A549 (cell line): ENCODE data around the gene DCXR. TPM values are rescaled to one million over a fixed set of nuclear protein-coding genes. Genes with fewer than 3 reads are reported as not detected.

Source experiments
- ATAC-seq, 2 experiments: fragments of 200-7000 bp in 1 of 2; fragments of >200 bp in 1 of 2; cut with Nextera tagmentation in 1 of 2; cut with Tn5 transposase in 1 of 2; 3 replicates each; pipeline versions ENCODE4 v1.8.0 to v1.9.1; 2018 to 2020; ENCODE audit warnings: mild to moderate bottlenecking in 1 of 2, moderate library complexity in 1 of 2
- CTCF ChIA-PET: fragments of 300-600 bp; sonication (Branson Sonifier 250); formaldehyde crosslinking; extraction: SDS; loops from one replicate; lab custom pipeline; 2021; ENCODE audit warnings: antibody characterized with exemption, inconsistent platforms; lab: Yijun Ruan, JAX
- POLR2A ChIA-PET: fragments of 350-600 bp; formaldehyde crosslinking; extraction: SDS; loops from one replicate; lab custom pipeline; 2021; ENCODE audit warnings: antibody characterized with exemption, inconsistent platforms; lab: Yijun Ruan, JAX
- DNase-seq, 2 experiments: peaks; one replicate each; pipeline versions ENCODE4 v3.0.0 to v3.0.0-alpha.2; 2011 to 2016; ENCODE audit warnings: low read depth in 1 of 2, low spot score in 1 of 2
- FAIRE-seq: peaks from 2 replicates; lab custom pipeline; 2011; peaks lifted over from hg19 to GRCh38; lab: Jason Lieb, UNC
- H3K27ac ChIP-seq, 2 experiments: fragments of >200 bp; sonication (Bioruptor Twin); formaldehyde crosslinking; 3 replicates each; pipeline ENCODE4 v1.5.1; 2016 to 2017
- H3K4me1 ChIP-seq: fragments of >200 bp; sonication (Bioruptor Twin); formaldehyde crosslinking; 3 replicates; pipeline ENCODE4 v1.6.1; 2016
- H3K4me2 ChIP-seq: fragments of >200 bp; sonication (Bioruptor Twin); formaldehyde crosslinking; 3 replicates; pipeline ENCODE4 v1.6.1; 2016
- H3K4me3 ChIP-seq: fragments of >200 bp; sonication (Bioruptor Twin); formaldehyde crosslinking; 3 replicates; pipeline ENCODE4 v1.5.1; 2016
- H3K9me3 ChIP-seq: fragments of >200 bp; sonication (Bioruptor Twin); formaldehyde crosslinking; 3 replicates; pipeline ENCODE4 v1.6.1; 2016
- BHLHE40 ChIP-seq: IDR thresholded peaks from 2 replicates; pipeline ENCODE4 v1.6.1; 2012; ENCODE audit warnings: low read depth, low read length, inconsistent platforms
- CHD4 ChIP-seq: fragments of 200-600 bp; sonication (generic); IDR thresholded peaks from 2 replicates; pipeline ENCODE4 v1.6.1; 2016; ENCODE audit warnings: antibody characterized with exemption, mild to moderate bottlenecking, borderline replicate concordance
- EP300 ChIP-seq, 2 experiments: fragments of >200 bp; sonication (Bioruptor Twin); formaldehyde crosslinking; IDR thresholded peaks; 2 replicates in 1 of 2; 3 replicates in 1 of 2; pipeline ENCODE4 v1.6.1; 2016 to 2017
- ESRRA ChIP-seq: fragments of 150-350 bp; IDR thresholded peaks from 2 replicates; pipeline ENCODE4 v1.6.1; 2014; ENCODE audit warnings: mild to moderate bottlenecking, low read length, borderline replicate concordance
- FOSL2 ChIP-seq, 2 experiments: fragments of 450-650 bp in 1 of 2; fragments of >200 bp in 1 of 2; sonication (Bioruptor Twin) in 1 of 2; formaldehyde crosslinking; IDR thresholded peaks; 2 replicates each; pipeline versions ENCODE4 v1.5.0 to v1.6.1; 2016 to 2020; ENCODE audit warnings: mild to moderate bottlenecking in 1 of 2, moderate library complexity in 1 of 2
- HDAC2 ChIP-seq: fragments of 200-600 bp; sonication (generic); IDR thresholded peaks from 2 replicates; pipeline ENCODE4 v1.6.1; 2016
- HOXB13 ChIP-seq: fragments of 250-450 bp; sonication (Bioruptor Pico); IDR thresholded peaks from 2 replicates; pipeline ENCODE4 v1.5.0; 2020; ENCODE audit warnings: low read depth, mild to moderate bottlenecking, moderate library complexity
- HOXB5 ChIP-seq: fragments of 250-450 bp; sonication (Bioruptor Pico); IDR thresholded peaks from 2 replicates; pipeline ENCODE4 v1.5.0; 2020; ENCODE audit warnings: mild to moderate bottlenecking, moderate library complexity
- KDM1A ChIP-seq: fragments of 200-600 bp; sonication (generic); IDR thresholded peaks from 2 replicates; pipeline ENCODE4 v1.6.1; 2016; ENCODE audit warnings: low read depth, mild to moderate bottlenecking
- KDM5A ChIP-seq: fragments of 200-600 bp; sonication (generic); IDR thresholded peaks from 2 replicates; pipeline ENCODE4 v1.6.1; 2016; ENCODE audit warnings: antibody characterized with exemption, mild to moderate bottlenecking
- MAFK ChIP-seq: fragments of 450-650 bp; IDR thresholded peaks from 2 replicates; pipeline ENCODE4 v1.6.1; 2014; ENCODE audit not compliant: partially characterized antibody
- MAZ ChIP-seq: fragments of 150-350 bp; IDR thresholded peaks from 2 replicates; pipeline ENCODE4 v1.6.1; 2014; ENCODE audit warnings: antibody characterized with exemption, low read depth, low read length, borderline replicate concordance
- MYC ChIP-seq: IDR thresholded peaks from 2 replicates; pipeline ENCODE4 v1.6.1; 2012; ENCODE audit warnings: mild to moderate bottlenecking, inconsistent platforms, low read length, improper control_type of control experiment, borderline replicate concordance
- NR3C1 ChIP-seq: fragments of >200 bp; sonication (Bioruptor Twin); formaldehyde crosslinking; IDR thresholded peaks from 3 replicates; pipeline ENCODE4 v1.6.1; 2017
- PHF8 ChIP-seq: fragments of 200-600 bp; sonication (generic); IDR thresholded peaks from 2 replicates; pipeline ENCODE4 v1.6.1; 2016; ENCODE audit warnings: low read depth, mild to moderate bottlenecking, antibody characterized with exemption, moderate library complexity, borderline replicate concordance
- POLR2A ChIP-seq: IDR thresholded peaks from 2 replicates; pipeline ENCODE4 v1.6.1; 2012; ENCODE audit warnings: mild to moderate bottlenecking, low read length
- POLR2AphosphoS2 ChIP-seq: conservative IDR thresholded peaks from 2 replicates; pipeline ENCODE4 v1.6.1; 2012; ENCODE audit warnings: low read length, improper control_type of control experiment, inconsistent platforms
- RAD21 ChIP-seq, 2 experiments: fragments of >200 bp in 1 of 2; sonication (Bioruptor Twin) in 1 of 2; formaldehyde crosslinking in 1 of 2; IDR thresholded peaks in 1 of 2; conservative IDR thresholded peaks in 1 of 2; 2 replicates in 1 of 2; 3 replicates in 1 of 2; pipeline ENCODE4 v1.6.1; 2012 to 2018; ENCODE audit warnings: inconsistent platforms in 1 of 2
- RARB ChIP-seq: fragments of 250-450 bp; sonication (Bioruptor Pico); IDR thresholded peaks from 2 replicates; pipeline ENCODE4 v1.8.0; 2021; ENCODE audit warnings: mild to moderate bottlenecking, moderate library complexity
- TP53 ChIP-seq: fragments of 250-450 bp; sonication (Bioruptor Pico); IDR thresholded peaks from 2 replicates; pipeline ENCODE4 v1.5.0; 2021; ENCODE audit warnings: mild to moderate bottlenecking, moderate library complexity
- ZFP36 ChIP-seq: fragments of 450-650 bp; IDR thresholded peaks from 2 replicates; pipeline ENCODE4 v1.6.1; 2014; ENCODE audit warnings: borderline replicate concordance; ENCODE audit not compliant: partially characterized antibody
- ZNF302 ChIP-seq: fragments of 250-450 bp; sonication (Bioruptor Pico); IDR thresholded peaks from 2 replicates; pipeline ENCODE4 v1.9.0; 2021; ENCODE audit warnings: inconsistent platforms, mild to moderate bottlenecking, moderate library complexity
- ZSCAN20 ChIP-seq: fragments of 250-450 bp; sonication (Bioruptor Pico); IDR thresholded peaks from 2 replicates; pipeline ENCODE4 v1.8.0; 2022; ENCODE audit warnings: mild to moderate bottlenecking, moderate library complexity
- WGBS: methylation state at CpG from one replicate; pipeline ENCODE4 v1.1.6; 2017; ENCODE audit errors: missing lambda C conversion rate; 5-methylcytosine and 5-hydroxymethylcytosine counted together
- polyA plus RNA-seq, 4 experiments: library from polyadenylated mRNA; depleted of rRNA in 3 of 4; stranded (reverse); fragments of >200 nt; fragmentation: RNase III in 1 of 4; extraction: RNeasy Plus Mini Kit Qiagen cat#74134 plus additional on column Dnase treatment in 1 of 4; gene quantifications; 2 replicates in 3 of 4; 3 replicates in 1 of 4; pipeline ENCODE4 v1.2.3, GENCODE V29; 2011 to 2017
- TF ChIP-seq, protein P1 (sequence below): fragments of 250-450 bp; sonication (Bioruptor Pico); IDR thresholded peaks from 2 replicates; pipeline ENCODE4 v1.5.0; 2020; ENCODE audit warnings: low read depth, mild to moderate bottlenecking, moderate library complexity
- TF ChIP-seq, protein P2 (sequence below): fragments of 250-450 bp; sonication (Bioruptor Pico); IDR thresholded peaks from 2 replicates; pipeline ENCODE4 v1.5.0; 2021; ENCODE audit warnings: mild to moderate bottlenecking, moderate library complexity, borderline replicate concordance
- TF ChIP-seq, protein P3 (sequence below): fragments of >200 bp; sonication (Bioruptor Twin); formaldehyde crosslinking; IDR thresholded peaks from 3 replicates; pipeline ENCODE4 v1.5.1; 2016
- TF ChIP-seq, protein P4 (sequence below): fragments of >200 bp; sonication (Bioruptor Twin); formaldehyde crosslinking; IDR thresholded peaks from 3 replicates; pipeline ENCODE4 v1.6.1; 2016
- TF ChIP-seq, protein P5 (sequence below): fragments of >200 bp; sonication (Bioruptor Twin); formaldehyde crosslinking; IDR thresholded peaks from 2 replicates; pipeline ENCODE4 v1.6.1; 2016

The DCXR gene
- polyA plus RNA-seq, 2 of the 4 experiments (the other 2 are of a cell fraction) = 39.3 to 70.7 TPM

DNA sequence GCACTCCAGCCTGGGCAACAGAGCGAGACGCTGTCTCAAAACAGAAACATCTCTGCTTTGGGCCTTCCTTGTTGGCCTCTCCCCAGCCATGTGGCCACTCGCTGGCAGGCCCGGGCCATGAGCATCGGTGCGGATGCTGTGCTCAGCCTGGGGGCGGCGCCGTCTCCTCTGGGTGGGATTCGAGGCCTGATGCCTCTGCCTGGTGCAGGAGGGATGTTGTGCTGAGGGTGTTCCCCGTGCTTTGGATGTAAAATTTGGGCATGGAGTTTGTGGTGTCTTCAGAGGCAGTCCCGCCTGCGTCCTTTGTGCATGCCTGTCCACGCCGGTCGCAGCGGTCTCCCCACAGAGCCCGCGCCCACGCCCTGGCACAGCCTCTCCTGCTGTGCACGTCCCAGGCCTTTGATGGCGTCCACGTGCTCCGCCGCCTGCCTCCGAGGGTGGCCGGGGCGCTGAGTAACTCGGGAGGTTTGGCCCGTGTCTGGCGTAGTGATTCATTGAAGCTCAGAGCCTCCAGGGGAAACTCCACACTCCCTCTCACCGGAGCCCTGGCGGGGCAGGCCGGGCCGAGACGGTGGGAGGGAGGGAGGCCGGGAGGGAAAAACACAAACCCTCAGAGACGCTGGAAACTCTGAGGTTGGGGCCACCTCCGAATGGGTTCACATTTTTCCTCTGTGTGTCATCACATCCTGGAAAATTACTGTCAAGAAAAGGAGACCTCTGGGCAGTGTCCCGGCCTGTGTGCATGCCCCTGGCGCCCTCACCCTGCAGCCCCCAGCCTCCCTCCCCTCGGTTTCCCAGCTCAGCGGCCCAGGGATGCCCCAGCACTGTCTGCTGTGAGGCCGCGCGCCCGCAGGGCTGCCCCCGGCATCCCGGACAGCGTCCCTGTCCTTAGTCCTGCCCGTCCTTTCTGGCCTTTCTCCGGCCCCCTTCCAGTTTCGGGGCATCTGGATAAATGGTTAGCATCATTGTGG lies 33.8 kb downstream of the DCXR start (continued):
- TF ChIP-seq HDAC2 (no peak), BHLHE40 (peak; percentile 74), POLR2AphosphoS2 (no peak), HOXB5 (CRISPR knock-in tag) (peak; percentile 92), POLR2A (no peak), ZNF302 (CRISPR knock-in tag) (peak; percentile 79), CHD4 (no peak), ZFP36 (no peak), HOXB13 (CRISPR knock-in tag) (peak; percentile 96; the same call in 1 of the 2 replicates), MAFK (no peak), MAZ (0 out of 2 replicates have a peak, but pooled peaks have one; percentile 5), FOSL2 (IDR thresholded peaks at IDR 0.05) (no peak), FOSL2 (CRISPR knock-in tag; IDR thresholded peaks at IDR 0.05) (peak; percentile 91), RARB (CRISPR knock-in tag) (0 out of 2 replicates have a peak, but pooled peaks have one; percentile 17), TP53 (CRISPR knock-in tag) (peak; percentile 92), MYC (peak; percentile 96), KDM5A (no peak), ZSCAN20 (CRISPR knock-in tag) (no peak)
- TF ChIP-seq, protein P1, sequence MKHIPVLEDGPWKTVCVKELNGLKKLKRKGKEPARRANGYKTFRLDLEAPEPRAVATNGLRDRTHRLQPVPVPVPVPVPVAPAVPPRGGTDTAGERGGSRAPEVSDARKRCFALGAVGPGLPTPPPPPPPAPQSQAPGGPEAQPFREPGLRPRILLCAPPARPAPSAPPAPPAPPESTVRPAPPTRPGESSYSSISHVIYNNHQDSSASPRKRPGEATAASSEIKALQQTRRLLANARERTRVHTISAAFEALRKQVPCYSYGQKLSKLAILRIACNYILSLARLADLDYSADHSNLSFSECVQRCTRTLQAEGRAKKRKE = peak; percentile 92
- TF ChIP-seq, protein P2, sequence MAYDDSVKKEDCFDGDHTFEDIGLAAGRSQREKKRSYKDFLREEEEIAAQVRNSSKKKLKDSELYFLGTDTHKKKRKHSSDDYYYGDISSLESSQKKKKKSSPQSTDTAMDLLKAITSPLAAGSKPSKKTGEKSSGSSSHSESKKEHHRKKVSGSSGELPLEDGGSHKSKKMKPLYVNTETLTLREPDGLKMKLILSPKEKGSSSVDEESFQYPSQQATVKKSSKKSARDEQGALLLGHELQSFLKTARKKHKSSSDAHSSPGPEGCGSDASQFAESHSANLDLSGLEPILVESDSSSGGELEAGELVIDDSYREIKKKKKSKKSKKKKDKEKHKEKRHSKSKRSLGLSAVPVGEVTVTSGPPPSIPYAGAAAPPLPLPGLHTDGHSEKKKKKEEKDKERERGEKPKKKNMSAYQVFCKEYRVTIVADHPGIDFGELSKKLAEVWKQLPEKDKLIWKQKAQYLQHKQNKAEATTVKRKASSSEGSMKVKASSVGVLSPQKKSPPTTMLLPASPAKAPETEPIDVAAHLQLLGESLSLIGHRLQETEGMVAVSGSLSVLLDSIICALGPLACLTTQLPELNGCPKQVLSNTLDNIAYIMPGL (CRISPR knock-in tag) = peak; percentile 76
- TF ChIP-seq, protein P3, sequence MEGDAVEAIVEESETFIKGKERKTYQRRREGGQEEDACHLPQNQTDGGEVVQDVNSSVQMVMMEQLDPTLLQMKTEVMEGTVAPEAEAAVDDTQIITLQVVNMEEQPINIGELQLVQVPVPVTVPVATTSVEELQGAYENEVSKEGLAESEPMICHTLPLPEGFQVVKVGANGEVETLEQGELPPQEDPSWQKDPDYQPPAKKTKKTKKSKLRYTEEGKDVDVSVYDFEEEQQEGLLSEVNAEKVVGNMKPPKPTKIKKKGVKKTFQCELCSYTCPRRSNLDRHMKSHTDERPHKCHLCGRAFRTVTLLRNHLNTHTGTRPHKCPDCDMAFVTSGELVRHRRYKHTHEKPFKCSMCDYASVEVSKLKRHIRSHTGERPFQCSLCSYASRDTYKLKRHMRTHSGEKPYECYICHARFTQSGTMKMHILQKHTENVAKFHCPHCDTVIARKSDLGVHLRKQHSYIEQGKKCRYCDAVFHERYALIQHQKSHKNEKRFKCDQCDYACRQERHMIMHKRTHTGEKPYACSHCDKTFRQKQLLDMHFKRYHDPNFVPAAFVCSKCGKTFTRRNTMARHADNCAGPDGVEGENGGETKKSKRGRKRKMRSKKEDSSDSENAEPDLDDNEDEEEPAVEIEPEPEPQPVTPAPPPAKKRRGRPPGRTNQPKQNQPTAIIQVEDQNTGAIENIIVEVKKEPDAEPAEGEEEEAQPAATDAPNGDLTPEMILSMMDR = no peak
- TF ChIP-seq, protein P4, sequence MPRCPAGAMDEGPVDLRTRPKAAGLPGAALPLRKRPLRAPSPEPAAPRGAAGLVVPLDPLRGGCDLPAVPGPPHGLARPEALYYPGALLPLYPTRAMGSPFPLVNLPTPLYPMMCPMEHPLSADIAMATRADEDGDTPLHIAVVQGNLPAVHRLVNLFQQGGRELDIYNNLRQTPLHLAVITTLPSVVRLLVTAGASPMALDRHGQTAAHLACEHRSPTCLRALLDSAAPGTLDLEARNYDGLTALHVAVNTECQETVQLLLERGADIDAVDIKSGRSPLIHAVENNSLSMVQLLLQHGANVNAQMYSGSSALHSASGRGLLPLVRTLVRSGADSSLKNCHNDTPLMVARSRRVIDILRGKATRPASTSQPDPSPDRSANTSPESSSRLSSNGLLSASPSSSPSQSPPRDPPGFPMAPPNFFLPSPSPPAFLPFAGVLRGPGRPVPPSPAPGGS = no peak; the same call in 2 of the 3 replicates
- TF ChIP-seq, all 56 proteins: peak for 25

DNA sequence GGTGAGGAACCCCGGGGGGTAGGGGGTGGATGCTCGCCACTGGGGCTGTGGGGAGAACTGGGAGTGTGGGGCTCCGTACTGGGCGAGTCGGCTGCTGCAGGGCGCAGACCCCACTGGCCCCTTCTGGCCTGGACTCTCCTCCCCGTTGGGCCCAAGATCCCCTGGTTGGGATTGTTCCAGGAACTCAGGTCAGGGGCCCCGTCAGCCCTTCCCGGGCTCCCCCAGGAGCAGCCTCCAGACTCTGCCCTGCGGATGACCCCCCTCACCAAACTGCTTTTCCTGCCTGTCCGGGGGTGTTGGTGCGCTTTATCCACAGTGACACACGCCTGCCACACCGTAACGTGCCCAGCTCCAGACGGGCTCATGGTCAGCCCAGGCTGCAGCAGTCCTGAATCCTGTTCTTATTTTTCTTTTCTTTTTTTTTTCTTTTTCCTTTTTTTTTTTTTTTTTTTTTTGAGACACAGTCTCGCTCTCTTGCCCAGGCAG lies 35.9 kb downstream of the DCXR start:
- POLR2A ChIA-PET = interaction anchor here (0.6 kb wide), 1 partner anchor 24 kb away, joined by 3 read pairs; no protein-coding TSS in a partner anchor
- no peak overlapping the region for H3K4me2 ChIP-seq
- peak overlapping the region in 1 of 2 experiments; percentile 93; a peak in 4 of 6 replicates for H3K27ac ChIP-seq
- no peak overlapping the region for H3K4me3 ChIP-seq
- 94% methylated on average over 15 of the region's 17 CpGs for WGBS
- CTCF ChIA-PET = interaction anchor here (0.6 to 33.2 kb wide), 5 partner anchors 12 to 388 kb away, joined by 3 to 794 read pairs (median 6); partner anchors contain the start of genes CENPX, LRRC45 and NOTUM
- TF ChIP-seq NR3C1 (no peak), PHF8 (no peak), RAD21 (conservative IDR thresholded peaks at IDR 0.05 in 1 of 2, IDR thresholded peaks at IDR 0.05 in 1 of 2) (no peak), ZSCAN20 (CRISPR knock-in tag) (no peak), KDM1A (no peak), EP300 (IDR thresholded peaks at IDR 0.05) (no peak), ESRRA (no peak)
- TF ChIP-seq, protein P5, sequence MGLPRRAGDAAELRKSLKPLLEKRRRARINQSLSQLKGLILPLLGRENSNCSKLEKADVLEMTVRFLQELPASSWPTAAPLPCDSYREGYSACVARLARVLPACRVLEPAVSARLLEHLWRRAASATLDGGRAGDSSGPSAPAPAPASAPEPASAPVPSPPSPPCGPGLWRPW = no peak
- DNase-seq (no peak), FAIRE-seq (no peak), ATAC-seq (no peak)
- H3K9me3 ChIP-seq = no peaks in the 10 kb centered on the region
- peaks cover 60% of the 10 kb centered on the region for H3K4me1 ChIP-seq
